ENCODE measurements around the gene PIGL.

PIGL gene

GRCh38 chr17:16374146-16374938, 157.3 kb downstream of the PIGL start:
- Histone ChIP-seq H3K4me3 (ENCODE audit: low read depth, low read length, poor library complexity, severe bottlenecking) (no peak overlapping the region), H3K27ac (ENCODE audit: low read depth, low read length, poor library complexity, severe bottlenecking) (no peak overlapping the region), H3K36me3 (ENCODE audit: insufficient read depth, low read length) (no peaks in the 10 kb centered on the region), H3K9me2 (ENCODE audit: low read depth, low read length) (no peaks in the 10 kb centered on the region), H4K20me1 (ENCODE audit: insufficient read depth, low read length) (no peaks in the 10 kb centered on the region), H3F3A (ENCODE audit: insufficient read depth, low read length) (no peaks in the 10 kb centered on the region; the same call in 1 of the 2 replicates), H3K27me3 (ENCODE audit: insufficient read depth, low read length) (no peaks in the 10 kb centered on the region), H3K79me2 (ENCODE audit: insufficient read depth, low read length) (no peaks in the 10 kb centered on the region), H3K9ac (ENCODE audit: low read length) (no peak overlapping the region), H3K4me1 (ENCODE audit: insufficient read depth, low read length, severe bottlenecking) (peaks cover 5% of the 10 kb centered on the region), H3K4me2 (ENCODE audit: low read length) (no peak overlapping the region), H2AFZ (ENCODE audit: low read length) (no peak overlapping the region), H3K9me3 (ENCODE audit: low read length) (no peaks in the 10 kb centered on the region)
- TF ChIP-seq EZH2 (IDR thresholded peaks at IDR 0.05; ENCODE audit: borderline replicate concordance, low read length) (no peak), CTCF (IDR thresholded peaks at IDR 0.05; ENCODE audit: low read length) (no peak)
